Measurements from ENCODE around the gene FAM110D. TPM values are rescaled to one million over a fixed set of nuclear protein-coding genes. Genes with fewer than 3 reads are reported as not detected.
A peak's percentile ranks its signal among the peaks of the same experiment; 100 is the strongest.

FAM110D gene
- total and polyA plus RNA-seq, 2 experiments from 2014 or later, result 0.10 to 0.44 TPM

DNA sequence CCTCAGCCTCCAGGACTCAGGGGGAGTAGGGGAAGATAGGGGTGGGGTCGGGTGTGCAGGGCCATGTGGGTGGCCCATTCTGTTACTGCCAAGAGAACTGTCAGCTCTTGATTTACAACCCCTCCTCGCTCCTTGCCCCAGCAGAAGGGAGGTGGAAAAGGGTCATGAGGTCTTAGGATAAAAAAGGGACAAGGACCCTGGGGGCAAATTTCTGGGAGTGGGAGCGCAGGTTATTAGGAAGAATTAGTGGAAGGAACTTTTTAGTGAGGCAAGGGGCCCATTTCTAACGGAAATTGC is 812 bp downstream of the FAM110D start:
- H3K9me2 ChIP-seq (replicated peaks; ENCODE audit: insufficient read depth), result no peaks in the 10 kb centered on the region
- peaks cover 25% of the 10 kb centered on the region for H3K27me3 ChIP-seq
- no peak for TF ChIP-seq EZH2phosphoT487 (IDR thresholded peaks at IDR 0.05; ENCODE audit: low read depth, severe bottlenecking, unreplicated experiment)
- no peak overlapping the region for H3K4me2 ChIP-seq
- H3K9me3 ChIP-seq (ENCODE audit: low read depth), result no peaks in the 10 kb centered on the region
- H3K27ac ChIP-seq, result no peak overlapping the region
- peaks cover 14% of the 10 kb centered on the region for H3K4me1 ChIP-seq (ENCODE audit: insufficient read depth)
- no peaks in the 10 kb centered on the region for H4K20me1 ChIP-seq (ENCODE audit: insufficient read depth, poor library complexity, severe bottlenecking)
- no peaks in the 10 kb centered on the region for H3K36me3 ChIP-seq (replicated peaks; ENCODE audit: insufficient read depth, low read depth)
- no peaks in the 10 kb centered on the region for H3K79me2 ChIP-seq
- H2AFZ ChIP-seq, result no peak overlapping the region
- 64% methylated on average over 4 of the region's 4 CpGs for WGBS (ENCODE audit: low lambda C conversion rate, missing lambda C conversion rate)
- no peak for DNase-seq (ENCODE audit: low spot score)
- H3K4me3 ChIP-seq, result no peak overlapping the region

DNA sequence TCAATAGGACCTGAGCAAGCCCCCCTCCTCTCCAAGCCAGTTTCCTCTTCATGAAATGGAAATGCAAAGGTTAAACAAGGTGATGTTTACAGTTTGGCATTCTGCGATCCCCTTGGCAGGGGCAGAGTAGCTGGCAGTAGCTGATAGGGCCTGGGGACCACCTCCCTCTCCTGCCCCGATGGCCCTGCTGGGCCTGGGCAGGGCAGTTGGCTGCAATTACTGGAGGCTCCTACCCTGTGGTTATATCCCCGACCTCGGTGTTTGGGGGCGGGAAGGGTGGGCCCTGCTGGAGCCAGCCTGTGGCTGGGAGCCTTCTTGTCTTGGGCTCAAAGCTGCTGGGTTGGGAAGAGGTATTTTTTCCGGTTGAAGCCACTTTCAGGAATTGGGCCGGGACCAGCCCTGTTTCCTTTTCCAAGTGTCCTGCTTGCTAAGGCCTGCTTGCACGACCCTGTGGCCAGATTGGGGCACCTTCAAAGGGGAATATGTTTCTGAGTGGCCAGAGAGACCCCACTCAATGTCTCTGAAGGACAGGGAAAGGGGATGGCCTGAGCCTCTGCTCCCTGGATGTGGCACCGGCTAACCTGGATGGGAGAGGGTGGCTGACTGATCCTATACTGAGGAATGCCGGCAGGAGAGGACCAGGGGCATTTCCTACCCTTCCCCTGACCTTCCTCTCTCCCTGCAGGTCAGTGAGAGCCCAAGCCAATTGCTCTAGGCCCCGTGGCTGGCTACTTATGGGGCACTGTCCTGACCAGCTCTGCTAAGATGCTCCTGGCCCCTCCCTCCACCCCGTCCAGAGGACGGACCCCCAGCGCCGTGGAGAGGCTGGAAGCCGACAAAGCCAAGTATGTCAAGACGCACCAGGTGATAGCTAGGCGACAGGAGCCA is 1.9 kb downstream of the FAM110D start:
- 43% methylated on average over 16 of the region's 18 CpGs for WGBS (ENCODE audit: low lambda C conversion rate, missing lambda C conversion rate)
- peaks cover 20% of the 10 kb centered on the region for H3K4me1 ChIP-seq (ENCODE audit: insufficient read depth)
- peak overlapping the region; percentile 27 for H3K4me3 ChIP-seq
- peaks cover 17% of the 10 kb centered on the region for H3K27me3 ChIP-seq
- TF ChIP-seq EZH2 (IDR thresholded peaks at IDR 0.05; ENCODE audit: borderline replicate concordance), result no peak
- H3K9me3 ChIP-seq (ENCODE audit: low read depth), result no peaks in the 10 kb centered on the region
- peak overlapping the region; percentile 97 for H3K4me2 ChIP-seq
- no peaks in the 10 kb centered on the region for H3K9me2 ChIP-seq (replicated peaks; ENCODE audit: insufficient read depth)
- no peak for DNase-seq (ENCODE audit: low spot score)
- H3K36me3 ChIP-seq (replicated peaks; ENCODE audit: insufficient read depth, low read depth), result no peaks in the 10 kb centered on the region
- peak overlapping the region; percentile 83 for H2AFZ ChIP-seq
- H3K27ac ChIP-seq, result no peak overlapping the region
- no peaks in the 10 kb centered on the region for H4K20me1 ChIP-seq (ENCODE audit: insufficient read depth, poor library complexity, severe bottlenecking)
- no peaks in the 10 kb centered on the region for H3K79me2 ChIP-seq

DNA sequence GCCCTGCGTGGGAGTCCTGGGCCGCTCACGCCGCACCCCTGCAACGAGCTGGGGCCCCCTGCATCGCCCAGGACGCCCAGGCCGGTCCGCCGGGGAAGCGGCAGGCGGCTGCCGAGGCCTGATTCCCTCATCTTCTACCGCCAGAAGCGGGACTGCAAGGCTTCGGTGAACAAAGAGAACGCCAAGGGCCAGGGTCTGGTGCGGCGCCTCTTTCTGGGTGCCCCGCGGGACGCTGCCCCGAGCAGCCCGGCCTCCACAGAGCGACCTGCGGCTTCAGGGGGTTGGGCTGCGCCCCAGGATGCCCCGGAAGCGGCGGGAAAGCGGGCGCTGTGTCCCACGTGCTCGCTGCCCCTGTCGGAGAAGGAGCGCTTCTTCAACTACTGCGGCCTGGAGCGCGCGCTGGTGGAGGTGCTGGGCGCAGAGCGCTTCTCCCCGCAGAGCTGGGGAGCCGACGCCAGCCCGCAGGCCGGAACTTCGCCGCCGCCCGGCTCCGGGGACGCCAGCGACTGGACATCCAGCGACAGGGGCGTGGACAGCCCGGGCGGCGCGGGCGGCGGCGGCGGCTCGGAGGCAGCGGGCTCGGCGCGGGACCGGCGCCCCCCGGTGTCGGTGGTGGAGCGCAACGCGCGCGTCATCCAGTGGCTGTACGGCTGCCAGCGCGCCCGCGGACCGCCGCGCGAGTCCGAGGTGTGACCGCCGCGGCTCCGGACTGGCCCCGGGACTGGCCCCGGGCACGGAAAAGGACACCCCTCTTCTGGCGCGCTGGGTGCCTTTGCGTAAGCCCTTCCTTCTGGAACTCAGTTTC is 2.7 kb downstream of the FAM110D start:
- no peaks in the 10 kb centered on the region for H3K9me2 ChIP-seq (replicated peaks; ENCODE audit: insufficient read depth)
- WGBS (ENCODE audit: low lambda C conversion rate, missing lambda C conversion rate), result 3% methylated on average over 61 of the region's 98 CpGs
- H3K27me3 ChIP-seq, result peaks cover 15% of the 10 kb centered on the region
- H3K27ac ChIP-seq, result no peak overlapping the region
- peak overlapping the region; percentile 97 for H3K4me2 ChIP-seq
- H3K9me3 ChIP-seq (ENCODE audit: low read depth), result no peaks in the 10 kb centered on the region
- peak overlapping the region; percentile 27 for H3K4me3 ChIP-seq
- H3K36me3 ChIP-seq (replicated peaks; ENCODE audit: insufficient read depth, low read depth), result no peaks in the 10 kb centered on the region
- peak; percentile 80 for DNase-seq (ENCODE audit: low spot score)
- TF ChIP-seq EZH2phosphoT487 (IDR thresholded peaks at IDR 0.05; ENCODE audit: low read depth, severe bottlenecking, unreplicated experiment) (no peak), CTCF (IDR thresholded peaks at IDR 0.05; ENCODE audit: poor library complexity) (peak; percentile 15), EZH2 (IDR thresholded peaks at IDR 0.05; ENCODE audit: borderline replicate concordance) (no peak)
- H4K20me1 ChIP-seq (ENCODE audit: insufficient read depth, poor library complexity, severe bottlenecking), result no peaks in the 10 kb centered on the region
- H3K4me1 ChIP-seq (ENCODE audit: insufficient read depth), result peaks cover 20% of the 10 kb centered on the region
- H2AFZ ChIP-seq, result peak overlapping the region; percentile 86
- H3K79me2 ChIP-seq, result no peaks in the 10 kb centered on the region

DNA sequence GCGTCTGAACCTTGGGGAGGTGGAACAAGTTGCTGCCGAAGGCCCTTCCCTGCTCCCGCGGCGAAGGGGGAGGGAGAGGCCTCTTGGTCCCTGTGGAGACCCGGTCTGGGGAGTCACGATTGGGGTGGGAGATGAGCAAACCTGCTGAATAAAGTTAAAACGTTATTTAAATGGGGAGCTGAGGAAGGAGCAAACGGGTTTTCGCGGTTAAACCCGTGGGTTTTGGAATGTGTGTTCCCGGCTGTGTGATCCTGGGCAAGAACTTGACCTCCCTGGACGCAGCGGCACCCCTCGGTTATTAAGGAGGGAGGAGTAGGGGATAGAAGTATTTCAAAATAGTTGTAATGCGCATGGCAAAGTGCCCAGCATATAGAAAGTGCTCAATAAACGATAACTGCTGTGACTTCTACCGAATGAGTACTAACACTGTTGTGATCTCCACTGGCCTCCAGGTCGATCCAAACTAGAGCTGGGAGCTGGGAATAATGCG is 3.4 kb downstream of the FAM110D start:
- Histone ChIP-seq H3K9me2 (replicated peaks; ENCODE audit: insufficient read depth) (no peaks in the 10 kb centered on the region), H3K79me2 (no peaks in the 10 kb centered on the region), H4K20me1 (ENCODE audit: insufficient read depth, poor library complexity, severe bottlenecking) (no peaks in the 10 kb centered on the region), H2AFZ (peak overlapping the region; percentile 86), H3K4me3 (no peak overlapping the region), H3K27me3 (peaks cover 12% of the 10 kb centered on the region), H3K4me1 (ENCODE audit: insufficient read depth) (peaks cover 20% of the 10 kb centered on the region), H3K27ac (no peak overlapping the region), H3K36me3 (replicated peaks; ENCODE audit: insufficient read depth, low read depth) (no peaks in the 10 kb centered on the region), H3K4me2 (peak overlapping the region; percentile 97), H3K9me3 (ENCODE audit: low read depth) (no peaks in the 10 kb centered on the region)
- DNase-seq (ENCODE audit: low spot score), result no peak
- 40% methylated on average over 21 of the region's 21 CpGs for WGBS (ENCODE audit: low lambda C conversion rate, missing lambda C conversion rate)
- TF ChIP-seq CTCF (IDR thresholded peaks at IDR 0.05; ENCODE audit: poor library complexity) (no peak), EZH2phosphoT487 (IDR thresholded peaks at IDR 0.05; ENCODE audit: low read depth, severe bottlenecking, unreplicated experiment) (no peak), EZH2 (IDR thresholded peaks at IDR 0.05; ENCODE audit: borderline replicate concordance) (no peak)
